Calu3 (cell line): Measurements from ENCODE around the gene TBC1D10A. TPM values are rescaled to one million over a fixed set of nuclear protein-coding genes. Genes with fewer than 3 reads are reported as not detected.
A peak's percentile ranks its signal among the peaks of the same experiment; 100 is the strongest.

ENCODE experiments used
- BruUV-seq: library from RNA; stranded (reverse); fragments of 400-500 nt; replicated peaks from 2 replicates; lab custom pipeline; 2021; lab: Mats Ljungman, UMichigan
- CTCF ChIA-PET: fragments of 300-600 bp; sonication (Branson Sonifier 250); formaldehyde crosslinking; loops from one replicate; lab custom pipeline; 2022; ENCODE audit warnings: antibody characterized with exemption; lab: Charles Lee
- DNase-seq: peaks from one replicate; pipeline ENCODE4 v3.0.0; 2022
- H3K27ac Mint-ChIP-seq: one replicate; pipeline ENCODE4 v1.8.0; 2022; ENCODE audit warnings: mixed read lengths; ENCODE audit not compliant: unreplicated experiment
- H3K27me3 Mint-ChIP-seq: one replicate; pipeline ENCODE4 v1.8.0; 2022; ENCODE audit warnings: mixed read lengths; ENCODE audit not compliant: unreplicated experiment
- H3K36me3 Mint-ChIP-seq: one replicate; pipeline ENCODE4 v1.8.0; 2022; ENCODE audit warnings: mild to moderate bottlenecking, moderate library complexity, mixed read lengths; ENCODE audit not compliant: insufficient read depth, unreplicated experiment
- H3K4me1 Mint-ChIP-seq: one replicate; pipeline ENCODE4 v1.8.0; 2022; ENCODE audit warnings: mild to moderate bottlenecking, low read depth, mixed read lengths; ENCODE audit not compliant: unreplicated experiment
- H3K4me3 Mint-ChIP-seq: one replicate; pipeline ENCODE4 v1.8.0; 2022; ENCODE audit warnings: mild to moderate bottlenecking, low read depth, moderate library complexity, mixed read lengths; ENCODE audit not compliant: unreplicated experiment
- H3K9me3 Mint-ChIP-seq: one replicate; pipeline ENCODE4 v1.8.0; 2022; ENCODE audit warnings: low read depth, mixed read lengths; ENCODE audit not compliant: unreplicated experiment
- CTCF ChIP-seq: fragments of 200-600 bp; IDR thresholded peaks from one replicate; pipeline ENCODE4 v1.8.0; 2022; ENCODE audit warnings: antibody characterized with exemption; ENCODE audit not compliant: unreplicated experiment
- intact Hi-C: fragments of 100-400 bp; cut with micrococcal nuclease; formaldehyde crosslinking; loops from one replicate; pipeline ENCODE4 v1.10.0; 2022; ENCODE audit not compliant: unreplicated experiment
- total RNA-seq: library from RNA; stranded (reverse); gene quantifications from 2 replicates; pipeline ENCODE4 v1.2.3, GENCODE V29; 2022

The TBC1D10A gene
- total RNA-seq, 1 experiment from 2014 or later = 24.5 TPM

- peaks cover 13% of the 10 kb centered on the region for H3K36me3 Mint-ChIP-seq
- no TSS peak for BruUV-seq
- DNase-seq = no peak
- intact Hi-C loops = no loop called here
- H3K27ac Mint-ChIP-seq = no peak overlapping the region
- H3K4me1 Mint-ChIP-seq = peaks cover 79% of the 10 kb centered on the region
- no peaks in the 10 kb centered on the region for H3K27me3 Mint-ChIP-seq
- no peaks in the 10 kb centered on the region for H3K9me3 Mint-ChIP-seq
- TF ChIP-seq CTCF = no peak
- CTCF ChIA-PET = interaction anchor here (0.6 to 1.5 kb wide), 4 partner anchors 15 to 147 kb away, joined by 3 to 8 read pairs (median 4); no protein-coding TSS in a partner anchor
- H3K4me3 Mint-ChIP-seq = no peak overlapping the region
Measured at GRCh38 chr22:30313527-30314363, 13.0 kb downstream of the TBC1D10A start.

- CTCF ChIA-PET = interaction anchor here (0.9 kb wide), 1 partner anchor 14 kb away, joined by 3 read pairs; no protein-coding TSS in a partner anchor
- BruUV-seq = no TSS peak
- intact Hi-C loops = no loop called here
Measured at GRCh38 chr22:30312053-30312452, 14.7 kb downstream of the TBC1D10A start.

GRCh38 chr22:30310881-30311771 lies 15.6 kb downstream of the TBC1D10A start:
- CTCF ChIA-PET = interaction anchor here (0.7 to 0.9 kb wide), 2 partner anchors 13 to 23 kb away, joined by 3 read pairs; no protein-coding TSS in a partner anchor
- Mint-ChIP-seq H3K4me1 (peaks cover 92% of the 10 kb centered on the region), H3K9me3 (no peaks in the 10 kb centered on the region), H3K36me3 (peaks cover 8% of the 10 kb centered on the region), H3K27ac (no peak overlapping the region), H3K4me3 (no peak overlapping the region), H3K27me3 (no peaks in the 10 kb centered on the region)
- no peak for TF ChIP-seq CTCF
- BruUV-seq = no TSS peak
- no peak for DNase-seq
- intact Hi-C loops = no loop called here

More at GRCh38 chr22:30312053-30312452, 14.7 kb downstream of the TBC1D10A start:
- H3K9me3 Mint-ChIP-seq = no peaks in the 10 kb centered on the region
- peaks cover 8% of the 10 kb centered on the region for H3K36me3 Mint-ChIP-seq
- no peak for DNase-seq
- no peak overlapping the region for H3K4me3 Mint-ChIP-seq
- H3K4me1 Mint-ChIP-seq = peaks cover 82% of the 10 kb centered on the region
- no peaks in the 10 kb centered on the region for H3K27me3 Mint-ChIP-seq
- TF ChIP-seq CTCF = no peak
- peak overlapping the region; percentile 5 for H3K27ac Mint-ChIP-seq
